PC-9 (cell line): ENCODE measurements around the gene ADGRF1. TPM values are rescaled to one million over a fixed set of nuclear protein-coding genes. Genes with fewer than 3 reads are reported as not detected.

Experiments
- BruUV-seq: library from RNA; stranded (reverse); fragments of 400-500 nt; replicated peaks from 2 replicates; lab custom pipeline; 2021; lab: Mats Ljungman, UMichigan
- CTCF ChIA-PET: fragments of 300-600 bp; sonication (Branson Sonifier 250); formaldehyde crosslinking; loops from one replicate; lab custom pipeline; 2022; ENCODE audit warnings: antibody characterized with exemption; lab: Charles Lee
- POLR2A ChIA-PET: fragments of 300-600 bp; sonication (Branson Sonifier 250); formaldehyde crosslinking; loops from one replicate; lab custom pipeline; 2022; ENCODE audit warnings: antibody characterized with exemption; ENCODE audit not compliant: unreplicated experiment; lab: Charles Lee
- DNase-seq, 2 experiments: peaks; one replicate each; pipeline versions ENCODE4 v3.0.0 to v3.0.0-alpha.2; 2015 to 2022; ENCODE audit warnings: mixed read lengths in 1 of 2
- H2AFZ ChIP-seq: fragments of 200-600 bp; sonication (generic); 2 replicates; pipeline ENCODE4 v1.8.1; 2017; ENCODE audit warnings: antibody characterized with exemption
- H3F3A ChIP-seq: fragments of 200-600 bp; sonication (generic); 2 replicates; pipeline ENCODE4 v1.8.1; 2017; ENCODE audit warnings: antibody characterized with exemption, mild to moderate bottlenecking, low read depth; ENCODE audit not compliant: insufficient read depth
- H3K27ac ChIP-seq: fragments of 200-600 bp; sonication (generic); 2 replicates; pipeline ENCODE4 v1.6.1; 2016; ENCODE audit warnings: mixed run types
- H3K27me3 ChIP-seq: fragments of 200-600 bp; sonication (generic); 2 replicates; pipeline ENCODE4 v1.6.1; 2016; ENCODE audit warnings: low read depth, mixed run types; ENCODE audit not compliant: insufficient read depth
- H3K36me3 ChIP-seq: fragments of 200-600 bp; sonication (generic); 2 replicates; pipeline ENCODE4 v1.6.1; 2016; ENCODE audit warnings: low read depth, mixed run types
- H3K4me1 ChIP-seq: fragments of 200-600 bp; sonication (generic); replicated peaks from 2 replicates; pipeline ENCODE4 v1.6.1; 2016; ENCODE audit warnings: mixed run types; ENCODE audit not compliant: insufficient read depth
- H3K4me2 ChIP-seq: fragments of 200-600 bp; sonication (generic); 2 replicates; pipeline ENCODE4 v1.6.1; 2017; ENCODE audit warnings: mixed run types
- H3K4me3 ChIP-seq: fragments of 200-600 bp; sonication (generic); 2 replicates; pipeline ENCODE4 v1.6.1; 2016; ENCODE audit warnings: mixed run types
- H3K79me2 ChIP-seq: fragments of 200-600 bp; sonication (generic); 2 replicates; pipeline ENCODE4 v1.6.1; 2017; ENCODE audit warnings: low read depth, mixed run types
- H3K9me2 ChIP-seq: fragments of 200-600 bp; sonication (generic); 2 replicates; pipeline ENCODE4 v1.8.1; 2017; ENCODE audit warnings: mild to moderate bottlenecking; ENCODE audit not compliant: insufficient read depth
- H3K9me3 ChIP-seq: fragments of 200-600 bp; sonication (generic); 2 replicates; pipeline ENCODE4 v1.8.1; 2016; ENCODE audit warnings: low read depth; ENCODE audit not compliant: insufficient read depth
- H4K20me1 ChIP-seq: fragments of 200-600 bp; sonication (generic); 2 replicates; pipeline ENCODE4 v1.8.1; 2017; ENCODE audit not compliant: insufficient read depth
- EZH2 ChIP-seq: fragments of 200-600 bp; sonication (generic); IDR thresholded peaks from 2 replicates; pipeline ENCODE4 v1.8.0; 2017; ENCODE audit warnings: antibody characterized with exemption, low read depth
- intact Hi-C: fragments of 100-400 bp; cut with micrococcal nuclease; formaldehyde crosslinking; loops from one replicate; pipeline ENCODE4 v1.10.0; 2022; ENCODE audit not compliant: unreplicated experiment
- total RNA-seq: library from RNA; stranded (reverse); gene quantifications from 2 replicates; pipeline ENCODE4 v1.2.3, GENCODE V29; 2021
- TF ChIP-seq, protein P1 (sequence below): fragments of 200-600 bp; sonication (generic); conservative IDR thresholded peaks from 2 replicates; pipeline ENCODE4 v1.6.1; 2017; ENCODE audit warnings: mixed run types, antibody characterized with exemption, mild to moderate bottlenecking, moderate library complexity

ADGRF1 gene
- total RNA-seq, 1 experiment from 2014 or later: 162 TPM

DNA sequence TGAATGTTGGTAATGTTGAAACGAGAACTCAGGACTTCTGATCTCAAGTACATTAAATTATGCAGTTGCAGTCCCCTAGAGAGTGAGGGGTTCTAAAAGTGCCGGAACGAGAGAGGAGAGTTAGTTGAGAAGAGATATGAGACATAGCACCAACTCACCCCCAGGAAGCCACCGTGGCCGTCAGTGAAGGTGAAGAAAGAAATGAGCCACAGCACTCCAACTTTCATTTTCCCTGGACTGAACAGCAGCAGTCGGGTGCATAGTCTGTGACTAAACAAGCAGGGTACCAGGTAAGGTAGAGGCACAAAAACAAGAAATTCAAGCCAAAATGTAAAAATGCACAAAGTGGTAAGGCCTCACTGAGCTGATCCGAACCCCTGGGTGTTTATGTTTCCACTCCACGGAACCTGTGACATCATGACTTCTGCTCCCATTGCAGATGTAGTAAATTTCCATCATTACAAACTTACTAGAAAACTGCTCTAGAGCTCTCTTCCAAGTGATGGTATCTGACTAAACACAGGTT lies 13.2 kb downstream of the ADGRF1 start:
- TF ChIP-seq EZH2: no peak
- TF ChIP-seq, protein P1, sequence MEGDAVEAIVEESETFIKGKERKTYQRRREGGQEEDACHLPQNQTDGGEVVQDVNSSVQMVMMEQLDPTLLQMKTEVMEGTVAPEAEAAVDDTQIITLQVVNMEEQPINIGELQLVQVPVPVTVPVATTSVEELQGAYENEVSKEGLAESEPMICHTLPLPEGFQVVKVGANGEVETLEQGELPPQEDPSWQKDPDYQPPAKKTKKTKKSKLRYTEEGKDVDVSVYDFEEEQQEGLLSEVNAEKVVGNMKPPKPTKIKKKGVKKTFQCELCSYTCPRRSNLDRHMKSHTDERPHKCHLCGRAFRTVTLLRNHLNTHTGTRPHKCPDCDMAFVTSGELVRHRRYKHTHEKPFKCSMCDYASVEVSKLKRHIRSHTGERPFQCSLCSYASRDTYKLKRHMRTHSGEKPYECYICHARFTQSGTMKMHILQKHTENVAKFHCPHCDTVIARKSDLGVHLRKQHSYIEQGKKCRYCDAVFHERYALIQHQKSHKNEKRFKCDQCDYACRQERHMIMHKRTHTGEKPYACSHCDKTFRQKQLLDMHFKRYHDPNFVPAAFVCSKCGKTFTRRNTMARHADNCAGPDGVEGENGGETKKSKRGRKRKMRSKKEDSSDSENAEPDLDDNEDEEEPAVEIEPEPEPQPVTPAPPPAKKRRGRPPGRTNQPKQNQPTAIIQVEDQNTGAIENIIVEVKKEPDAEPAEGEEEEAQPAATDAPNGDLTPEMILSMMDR: no peak
- H3K27me3 ChIP-seq: no peaks in the 10 kb centered on the region
- H3K4me1 ChIP-seq: peaks cover 18% of the 10 kb centered on the region
- 0 out of 2 replicates have a peak, but pooled peaks cover 2% of the 10 kb centered on the region for H4K20me1 ChIP-seq
- H3K4me3 ChIP-seq: no peak overlapping the region
- peaks cover 50% of the 10 kb centered on the region; the same call in 1 of the 2 replicates for H3F3A ChIP-seq
- no peaks in the 10 kb centered on the region for H3K9me2 ChIP-seq
- no TSS peak for BruUV-seq
- 0 out of 2 replicates have a peak overlapping the region, but pooled peaks have one; percentile 18 for H3K27ac ChIP-seq
- intact Hi-C loops: no loop called here
- no peak overlapping the region for H3K4me2 ChIP-seq
- H3K79me2 ChIP-seq: peaks cover 90% of the 10 kb centered on the region
- H3K9me3 ChIP-seq: no peaks in the 10 kb centered on the region
- H2AFZ ChIP-seq: no peak overlapping the region
- ChIA-PET POLR2A (no interaction called here), CTCF (interaction anchor here (0.7 kb wide), 1 partner anchor 1111 kb away, joined by 3 read pairs; no protein-coding TSS in a partner anchor)
- H3K36me3 ChIP-seq: peaks cover 91% of the 10 kb centered on the region
- no peak for DNase-seq

DNA sequence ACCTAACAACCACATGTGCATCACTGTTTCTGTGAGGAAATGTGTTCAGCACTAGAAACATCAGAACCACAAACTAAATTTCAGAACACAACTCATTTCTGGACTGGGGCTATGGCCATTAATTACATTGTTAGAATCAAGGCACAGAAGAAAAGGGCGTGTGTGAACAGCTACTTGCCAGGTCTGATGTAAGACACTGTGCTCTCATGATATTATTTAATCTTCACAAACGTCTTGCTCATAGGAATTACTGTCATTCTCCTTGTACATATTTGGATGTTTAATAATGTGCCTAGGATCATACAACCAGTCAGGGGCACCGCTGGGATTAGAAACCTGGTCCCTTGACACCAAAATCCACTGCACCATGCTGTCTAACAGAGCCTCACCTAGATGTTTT lies 14.8 kb downstream of the ADGRF1 start:
- no peak for DNase-seq
- ChIA-PET POLR2A (no interaction called here), CTCF (no interaction called here)
- peaks cover 89% of the 10 kb centered on the region for H3K36me3 ChIP-seq
- H3F3A ChIP-seq: peaks cover 58% of the 10 kb centered on the region; the same call in 1 of the 2 replicates
- no peaks in the 10 kb centered on the region for H3K27me3 ChIP-seq
- H3K79me2 ChIP-seq: peaks cover 74% of the 10 kb centered on the region
- TF ChIP-seq, protein P1: no peak
- no peak for TF ChIP-seq EZH2
- no peaks in the 10 kb centered on the region for H3K9me3 ChIP-seq
- H2AFZ ChIP-seq: no peak overlapping the region
- BruUV-seq: no TSS peak
- no peak overlapping the region for H3K4me2 ChIP-seq
- H3K4me3 ChIP-seq: no peak overlapping the region
- intact Hi-C loops: no loop called here
- 0 out of 2 replicates have a peak, but pooled peaks cover 2% of the 10 kb centered on the region for H4K20me1 ChIP-seq
- no peak overlapping the region for H3K27ac ChIP-seq
- no peaks in the 10 kb centered on the region for H3K9me2 ChIP-seq
- H3K4me1 ChIP-seq: peaks cover 2% of the 10 kb centered on the region; the same call in 1 of the 2 replicates

DNA sequence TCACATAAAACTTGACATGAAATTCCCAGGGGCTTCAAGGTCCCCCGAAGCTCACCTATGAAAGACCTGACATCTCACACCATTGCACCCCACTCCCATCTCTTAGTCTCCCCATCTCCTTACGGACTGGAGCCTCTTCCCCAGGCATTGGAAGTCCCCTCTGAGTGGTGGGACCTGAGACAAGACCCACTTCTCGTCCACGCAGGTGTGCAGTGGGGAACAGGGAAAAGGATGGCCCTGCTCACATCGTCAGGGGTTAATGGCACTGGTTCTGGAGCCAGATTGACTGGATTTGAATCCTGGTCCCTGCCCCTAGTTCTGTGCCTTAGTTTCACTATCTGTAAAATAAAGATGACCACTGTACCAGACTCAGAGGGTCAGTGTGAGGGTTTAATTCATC lies 15.5 kb downstream of the ADGRF1 start:
- Histone ChIP-seq H3K9me3 (no peaks in the 10 kb centered on the region), H3K27me3 (no peaks in the 10 kb centered on the region), H3K27ac (0 out of 2 replicates have a peak overlapping the region, but pooled peaks have one; percentile 16), H3K36me3 (peaks cover 92% of the 10 kb centered on the region), H3F3A (peaks cover 64% of the 10 kb centered on the region; the same call in 1 of the 2 replicates), H3K4me1 (no peaks in the 10 kb centered on the region), H3K9me2 (no peaks in the 10 kb centered on the region), H4K20me1 (0 out of 2 replicates have a peak, but pooled peaks cover 2% of the 10 kb centered on the region), H3K79me2 (peaks cover 68% of the 10 kb centered on the region), H2AFZ (no peak overlapping the region), H3K4me2 (no peak overlapping the region), H3K4me3 (no peak overlapping the region)
- BruUV-seq: no TSS peak
- intact Hi-C loops: no loop called here
- no peak for DNase-seq
- TF ChIP-seq EZH2: no peak
- TF ChIP-seq, protein P1: no peak
- POLR2A ChIA-PET: no interaction called here
- CTCF ChIA-PET: no interaction called here
